H9 (cell line): ENCODE data around the gene ADAMTS13. TPM values are rescaled to one million over a fixed set of nuclear protein-coding genes. Genes with fewer than 3 reads are reported as not detected.

Source experiments
- DNase-seq: peaks from one replicate; pipeline ENCODE4 v3.0.0-alpha.2; 2017
- H2AFZ ChIP-seq: one replicate; pipeline ENCODE4 v1.6.1; 2013; ENCODE audit warnings: mild to moderate bottlenecking, low read length, control low read depth, moderate library complexity
- H2AK5ac ChIP-seq: 2 replicates; pipeline ENCODE4 v1.6.1; 2013; ENCODE audit warnings: low read length, control low read depth, mixed read lengths; ENCODE audit not compliant: insufficient read length
- H2BK120ac ChIP-seq: one replicate; pipeline ENCODE4 v1.6.1; 2013; ENCODE audit warnings: low read depth, mild to moderate bottlenecking, low read length, control low read depth, inconsistent platforms; ENCODE audit not compliant: poor library complexity, severe bottlenecking
- H2BK12ac ChIP-seq: 2 replicates; pipeline ENCODE4 v1.6.1; 2013; ENCODE audit warnings: low read length, control low read depth, mixed read lengths, low read depth; ENCODE audit not compliant: insufficient read length
- H2BK15ac ChIP-seq: 2 replicates; pipeline ENCODE4 v1.6.1; 2013; ENCODE audit warnings: low read depth, low read length, control low read depth
- H2BK20ac ChIP-seq: one replicate; pipeline ENCODE4 v1.6.1; 2013; ENCODE audit warnings: low read depth, mild to moderate bottlenecking, low read length, control low read depth, inconsistent platforms; ENCODE audit not compliant: poor library complexity, severe bottlenecking
- H2BK5ac ChIP-seq: 2 replicates; pipeline ENCODE4 v1.6.1; 2013; ENCODE audit warnings: low read length, control low read depth, mixed read lengths; ENCODE audit not compliant: insufficient read length
- H3K14ac ChIP-seq: 2 replicates; pipeline ENCODE4 v1.6.1; 2013; ENCODE audit warnings: low read length, control low read depth; ENCODE audit not compliant: insufficient read depth
- H3K18ac ChIP-seq: 2 replicates; pipeline ENCODE4 v1.6.1; 2013; ENCODE audit warnings: low read depth, mild to moderate bottlenecking, mixed read lengths, low read length, control low read depth; ENCODE audit not compliant: insufficient read length
- H3K23ac ChIP-seq: 2 replicates; pipeline ENCODE4 v1.6.1; 2013; ENCODE audit warnings: low read length, control low read depth, mixed read lengths, low read depth; ENCODE audit not compliant: insufficient read length
- H3K23me2 ChIP-seq: 2 replicates; pipeline ENCODE4 v1.6.1; 2013; ENCODE audit warnings: low read depth, mild to moderate bottlenecking, mixed read lengths, low read length, control low read depth; ENCODE audit not compliant: insufficient read length, poor library complexity, severe bottlenecking
- H3K27ac ChIP-seq: 2 replicates; pipeline ENCODE4 v1.5.1; 2013; ENCODE audit warnings: low read length, control low read depth, mixed read lengths, low read depth; ENCODE audit not compliant: insufficient read length
- H3K27me3 ChIP-seq: 2 replicates; pipeline ENCODE4 v1.6.1; 2013; ENCODE audit warnings: low read length, control low read depth, inconsistent platforms; ENCODE audit not compliant: insufficient read depth
- H3K4ac ChIP-seq: 2 replicates; pipeline ENCODE4 v1.6.1; 2013; ENCODE audit warnings: low read depth, mild to moderate bottlenecking, control low read depth, inconsistent platforms, low read length, moderate library complexity
- H3K4me1 ChIP-seq: 2 replicates; pipeline ENCODE4 v1.6.1; 2013; ENCODE audit warnings: low read length, control low read depth, inconsistent platforms; ENCODE audit not compliant: insufficient read depth
- H3K4me2 ChIP-seq: 2 replicates; pipeline ENCODE4 v1.6.1; 2013; ENCODE audit warnings: low read length, control low read depth, mixed read lengths; ENCODE audit not compliant: insufficient read length, insufficient read depth
- H3K56ac ChIP-seq: 2 replicates; pipeline ENCODE4 v1.6.1; 2013; ENCODE audit warnings: low read depth, mild to moderate bottlenecking, mixed read lengths, low read length, control low read depth; ENCODE audit not compliant: insufficient read length
- H3K79me1 ChIP-seq: 2 replicates; pipeline ENCODE4 v1.6.1; 2013; ENCODE audit warnings: low read depth, mild to moderate bottlenecking, moderate library complexity, low read length, control low read depth, inconsistent platforms; ENCODE audit not compliant: insufficient read depth, poor library complexity, severe bottlenecking
- H3K79me2 ChIP-seq: 2 replicates; pipeline ENCODE4 v1.6.1; 2013; ENCODE audit warnings: low read length, control low read depth, inconsistent platforms; ENCODE audit not compliant: insufficient read depth
- H3K9ac ChIP-seq: 2 replicates; pipeline ENCODE4 v1.6.1; 2013; ENCODE audit warnings: low read length, control low read depth, mixed read lengths; ENCODE audit not compliant: insufficient read length; ENCODE audit errors: extremely low read depth
- H3K9me3 ChIP-seq: one replicate; pipeline ENCODE4 v1.6.1; 2013; ENCODE audit warnings: low read depth, low read length, inconsistent platforms; ENCODE audit not compliant: control insufficient read depth
- H3T11ph ChIP-seq: one replicate; pipeline ENCODE4 v1.6.1; 2013; ENCODE audit warnings: mild to moderate bottlenecking, low read length, control low read depth, inconsistent platforms
- H4K20me1 ChIP-seq: one replicate; pipeline ENCODE4 v1.6.1; 2013; ENCODE audit not compliant: control insufficient read depth, insufficient read length, insufficient read depth
- H4K5ac ChIP-seq: 2 replicates; pipeline ENCODE4 v1.6.1; 2013; ENCODE audit warnings: low read depth, mild to moderate bottlenecking, mixed read lengths, low read length, control low read depth; ENCODE audit not compliant: insufficient read length
- H4K8ac ChIP-seq: replicated peaks from 2 replicates; pipeline ENCODE4 v1.6.1; 2013; ENCODE audit warnings: low read length, control low read depth, mixed read lengths, low read depth; ENCODE audit not compliant: insufficient read length
- H4K91ac ChIP-seq: 2 replicates; pipeline ENCODE4 v1.6.1; 2013; ENCODE audit warnings: low read depth, mild to moderate bottlenecking, moderate library complexity, mixed read lengths, low read length, control low read depth; ENCODE audit not compliant: insufficient read length
- H3K27ac Mint-ChIP-seq, 3 experiments: 2 replicates in 2 of 3; 3 replicates in 1 of 3; pipeline ENCODE4 v1.8.0; 2020 to 2021; ENCODE audit warnings: mixed read lengths in 3 of 3, mild to moderate bottlenecking in 1 of 3, moderate library complexity in 1 of 3
- H3K27me3 Mint-ChIP-seq: 2 replicates; pipeline ENCODE4 v1.8.0; 2021; ENCODE audit warnings: low read depth, mild to moderate bottlenecking, moderate library complexity, mixed read lengths
- H3K36me3 Mint-ChIP-seq, 3 experiments: 2 replicates in 2 of 3; 3 replicates in 1 of 3; pipeline ENCODE4 v1.8.0; 2020 to 2021; ENCODE audit warnings: low read depth in 3 of 3, mixed read lengths in 3 of 3; ENCODE audit not compliant: insufficient read depth in 1 of 3
- H3K4me1 Mint-ChIP-seq, 2 experiments: 2 replicates each; pipeline ENCODE4 v1.8.0; 2020; ENCODE audit warnings: mixed read lengths in 2 of 2
- H3K4me3 Mint-ChIP-seq, 2 experiments: 2 replicates in 1 of 2; 3 replicates in 1 of 2; pipeline ENCODE4 v1.8.0; 2020 to 2021; ENCODE audit warnings: mild to moderate bottlenecking in 2 of 2, mixed read lengths in 2 of 2, moderate library complexity in 1 of 2
- H3K9me3 Mint-ChIP-seq, 2 experiments: 2 replicates in 1 of 2; 3 replicates in 1 of 2; pipeline ENCODE4 v1.8.0; 2020; ENCODE audit warnings: mild to moderate bottlenecking in 2 of 2, mixed read lengths in 2 of 2, moderate library complexity in 1 of 2
- WGBS: extraction: QIAGEN DNeasy Blood & Tissue Kit; methylation state at CpG from one replicate; pipeline ENCODE4 v1.1.7; 2013; ENCODE audit warnings: missing lambda C conversion rate, low lambda C conversion rate, mixed read lengths; ENCODE audit not compliant: insufficient read length; ENCODE audit errors: extremely low coverage; 5-methylcytosine and 5-hydroxymethylcytosine counted together
- total RNA-seq: library from RNA; stranded (reverse); gene quantifications from 2 replicates; pipeline ENCODE4 v1.2.1, GENCODE V29; 2021
- TF ChIP-seq, protein P1 (sequence below): fragments of 200-600 bp; sonication (generic); conservative IDR thresholded peaks from 3 replicates; pipeline ENCODE4 v1.8.0; 2021; ENCODE audit warnings: antibody characterized with exemption, mild to moderate bottlenecking

The ADAMTS13 gene
- total RNA-seq, 1 experiment from 2014 or later: 8.8 TPM

DNA sequence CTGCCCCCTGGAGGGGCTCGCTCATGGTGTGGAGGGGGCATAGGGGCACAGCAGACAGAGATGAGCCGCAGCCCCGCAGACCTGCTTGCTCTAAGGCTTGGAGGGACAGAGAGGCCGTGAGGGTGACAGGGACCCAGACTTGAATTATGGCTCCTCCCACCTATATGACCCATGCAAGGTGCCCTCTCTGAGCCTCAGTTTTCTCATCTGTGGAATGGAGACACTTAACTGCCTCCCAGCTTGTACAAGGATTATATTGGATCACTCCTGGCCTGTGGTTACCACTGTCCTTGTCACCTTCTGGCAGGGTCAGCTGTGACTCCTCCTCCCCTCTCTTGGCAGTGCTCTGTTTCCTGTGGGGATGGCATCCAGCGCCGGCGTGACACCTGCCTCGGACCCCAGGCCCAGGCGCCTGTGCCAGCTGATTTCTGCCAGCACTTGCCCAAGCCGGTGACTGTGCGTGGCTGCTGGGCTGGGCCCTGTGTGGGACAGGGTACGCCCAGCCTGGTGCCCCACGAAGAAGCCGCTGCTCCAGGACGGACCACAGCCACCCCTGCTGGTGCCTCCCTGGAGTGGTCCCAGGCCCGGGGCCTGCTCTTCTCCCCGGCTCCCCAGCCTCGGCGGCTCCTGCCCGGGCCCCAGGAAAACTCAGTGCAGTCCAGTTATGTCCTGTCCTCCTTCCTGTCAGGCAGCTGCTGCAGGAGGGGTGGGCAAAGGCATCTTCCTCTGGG, 32.9 kb downstream of the ADAMTS13 start:
- Histone ChIP-seq H4K91ac (no peak overlapping the region), H3K9ac (no peak overlapping the region), H4K8ac (no peak overlapping the region), H3K27ac (no peak overlapping the region), H2BK5ac (no peak overlapping the region), H3K79me1 (no peaks in the 10 kb centered on the region), H2BK120ac (no peak overlapping the region), H4K5ac (no peak overlapping the region), H2BK15ac (no peak overlapping the region), H3K27me3 (no peaks in the 10 kb centered on the region), H3T11ph (no peak overlapping the region), H3K14ac (no peak overlapping the region), H2AK5ac (no peak overlapping the region), H3K23me2 (peaks cover 8% of the 10 kb centered on the region), H2BK12ac (no peak overlapping the region), H2AFZ (no peak overlapping the region), H3K56ac (no peak overlapping the region), H3K79me2 (no peaks in the 10 kb centered on the region), H3K4ac (no peak overlapping the region), H4K20me1 (no peaks in the 10 kb centered on the region), H3K9me3 (no peaks in the 10 kb centered on the region), H3K4me1 (no peaks in the 10 kb centered on the region; the same call in 1 of the 2 replicates), H3K4me2 (no peak overlapping the region), H2BK20ac (no peak overlapping the region), H3K18ac (no peak overlapping the region), H3K23ac (no peak overlapping the region)
- no peak for DNase-seq
- TF ChIP-seq, protein P1, sequence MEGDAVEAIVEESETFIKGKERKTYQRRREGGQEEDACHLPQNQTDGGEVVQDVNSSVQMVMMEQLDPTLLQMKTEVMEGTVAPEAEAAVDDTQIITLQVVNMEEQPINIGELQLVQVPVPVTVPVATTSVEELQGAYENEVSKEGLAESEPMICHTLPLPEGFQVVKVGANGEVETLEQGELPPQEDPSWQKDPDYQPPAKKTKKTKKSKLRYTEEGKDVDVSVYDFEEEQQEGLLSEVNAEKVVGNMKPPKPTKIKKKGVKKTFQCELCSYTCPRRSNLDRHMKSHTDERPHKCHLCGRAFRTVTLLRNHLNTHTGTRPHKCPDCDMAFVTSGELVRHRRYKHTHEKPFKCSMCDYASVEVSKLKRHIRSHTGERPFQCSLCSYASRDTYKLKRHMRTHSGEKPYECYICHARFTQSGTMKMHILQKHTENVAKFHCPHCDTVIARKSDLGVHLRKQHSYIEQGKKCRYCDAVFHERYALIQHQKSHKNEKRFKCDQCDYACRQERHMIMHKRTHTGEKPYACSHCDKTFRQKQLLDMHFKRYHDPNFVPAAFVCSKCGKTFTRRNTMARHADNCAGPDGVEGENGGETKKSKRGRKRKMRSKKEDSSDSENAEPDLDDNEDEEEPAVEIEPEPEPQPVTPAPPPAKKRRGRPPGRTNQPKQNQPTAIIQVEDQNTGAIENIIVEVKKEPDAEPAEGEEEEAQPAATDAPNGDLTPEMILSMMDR: no peak
- Mint-ChIP-seq H3K4me1 (peaks cover 8 to 11% of the 10 kb centered on the region in 2 experiments), H3K27me3 (peaks cover 5% of the 10 kb centered on the region), H3K9me3 (no peaks in the 10 kb centered on the region), H3K27ac (peak overlapping the region in 1 of 3 experiments; percentile 86; a peak in 1 of 7 replicates), H3K36me3 (no peaks in the 10 kb centered on the region), H3K4me3 (no peak overlapping the region)
- no CpG with 5 or more reads among the region's 20 CpGs for WGBS
